Measurements from ENCODE around the gene CD151.

The CD151 gene

DNA sequence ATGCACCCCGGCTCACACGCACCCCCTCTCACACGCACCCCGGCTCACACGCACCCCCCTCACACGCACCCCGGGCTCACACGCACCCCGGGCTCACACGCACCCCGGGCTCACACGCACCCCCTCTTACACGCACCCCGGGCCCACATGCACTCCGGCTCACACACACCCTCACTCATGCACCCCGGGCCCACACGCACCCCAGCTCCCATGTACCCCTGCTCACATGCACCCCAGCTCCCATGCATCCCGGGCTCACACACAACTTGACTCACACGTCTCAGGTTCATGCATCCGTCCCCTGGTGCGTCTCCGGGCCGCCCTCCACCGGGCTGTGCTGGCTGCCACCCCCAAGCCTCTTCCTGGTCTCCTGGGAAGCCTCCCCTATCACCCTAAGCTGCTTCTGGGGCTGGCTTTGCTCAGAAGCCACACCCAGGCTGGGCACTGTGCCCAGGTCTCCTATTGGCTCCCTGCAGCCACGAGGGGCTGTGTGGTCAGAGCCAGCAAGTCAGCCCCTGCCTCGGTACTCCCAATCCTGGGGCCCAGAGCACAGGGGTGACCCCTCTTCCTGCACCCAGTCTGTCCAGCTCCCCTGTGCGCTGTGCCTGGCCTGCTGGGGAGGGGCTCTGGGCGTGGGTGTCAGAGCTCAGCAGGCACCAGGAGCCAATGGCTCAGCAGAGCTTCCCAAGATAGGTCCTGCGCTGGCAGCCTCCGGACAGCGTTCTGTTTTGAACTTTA is 26.8 kb downstream of the CD151 start:
- no peak for DNase-seq

DNA sequence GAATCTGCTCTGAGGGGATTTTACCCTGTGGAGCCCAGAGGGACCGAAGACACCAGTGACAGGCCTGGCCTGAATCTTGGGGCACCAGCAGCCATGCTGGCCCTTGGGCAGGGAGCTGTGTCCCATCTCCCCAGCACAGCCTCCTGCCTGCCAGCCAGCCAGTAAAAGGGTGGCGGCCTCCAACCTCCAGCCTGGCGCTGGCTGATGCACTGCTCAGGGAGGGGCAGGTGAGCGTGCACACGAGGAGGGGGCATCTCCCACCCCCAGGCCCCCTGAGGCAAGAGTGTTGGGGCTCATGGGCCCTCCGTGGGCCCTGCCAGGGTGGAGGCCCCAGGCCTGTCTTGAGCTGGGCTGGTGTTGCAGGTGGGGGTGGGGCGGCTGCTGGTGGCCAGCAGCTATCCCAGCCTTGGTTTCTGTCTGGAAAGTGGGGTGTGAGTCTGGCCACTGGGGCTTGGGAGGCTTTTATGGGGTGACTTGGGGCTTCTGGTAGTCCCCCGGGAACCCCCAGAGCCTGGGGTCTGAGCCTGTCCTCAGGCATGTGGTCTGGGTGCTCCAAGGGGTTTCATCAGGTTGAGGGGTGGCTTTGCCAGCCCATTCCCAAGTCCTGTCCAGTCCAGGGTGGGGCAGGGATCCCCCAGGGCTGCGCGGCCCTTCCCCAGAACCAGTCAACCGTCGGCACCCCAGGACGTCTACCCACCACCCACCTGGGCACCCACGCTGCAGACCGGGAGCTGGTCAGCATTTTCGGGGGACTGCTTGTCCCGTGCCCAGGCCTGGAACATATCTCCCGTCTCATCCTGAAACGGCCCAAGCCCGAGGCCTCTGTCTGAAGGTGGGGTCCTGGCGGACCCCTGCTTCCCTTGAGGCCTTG is 27.7 kb downstream of the CD151 start:
- DNase-seq = no peak

DNA sequence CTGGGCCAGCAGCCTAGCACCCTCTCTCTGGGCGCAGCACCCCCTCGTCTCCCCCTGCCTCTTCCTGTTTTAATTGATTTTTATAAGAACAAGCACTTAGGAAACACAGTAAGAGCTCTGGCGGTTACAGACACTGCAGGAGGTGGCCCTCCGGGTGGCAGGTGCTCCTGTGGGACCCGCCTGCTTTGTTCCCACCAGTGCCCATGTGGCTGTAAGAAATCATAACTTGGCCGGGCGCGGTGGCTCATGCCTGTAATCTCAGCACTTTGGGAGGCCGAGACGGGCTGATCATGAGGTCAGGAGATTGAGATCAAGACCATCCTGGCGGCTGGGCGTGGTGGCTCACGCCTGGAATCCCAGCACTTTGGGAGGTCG is 28.3 kb downstream of the CD151 start:
- no peak for DNase-seq

DNA sequence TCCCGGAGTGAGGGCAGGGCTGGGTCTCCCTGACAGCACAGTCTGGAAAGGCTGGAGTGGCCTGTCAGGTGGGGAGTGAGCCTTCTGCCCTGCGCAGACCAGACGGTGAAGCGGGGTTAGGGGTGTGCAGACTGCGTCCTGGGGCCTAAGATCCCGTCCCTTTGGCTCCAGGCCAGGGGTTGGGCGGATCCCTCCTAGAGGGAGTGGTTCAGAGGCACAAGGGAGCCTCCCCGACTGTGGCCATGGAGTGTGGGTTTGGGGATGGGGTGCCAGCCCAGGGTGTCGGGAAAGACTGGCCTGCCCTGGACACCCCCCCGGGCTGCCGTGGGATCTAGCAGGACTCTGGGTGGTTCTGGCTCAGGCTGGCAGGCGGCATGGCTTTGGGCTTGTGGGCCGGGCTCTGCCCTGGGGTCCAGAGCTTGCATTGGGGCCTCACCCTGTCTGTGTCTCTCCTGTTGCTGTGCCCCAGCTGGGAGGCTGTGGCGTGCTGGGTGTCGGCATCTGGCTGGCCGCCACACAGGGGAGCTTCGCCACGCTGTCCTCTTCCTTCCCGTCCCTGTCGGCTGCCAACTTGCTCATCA is 29.4 kb downstream of the CD151 start:
- DNase-seq = no peak

GRCh38 chr11:862696-863022 is 29.9 kb downstream of the CD151 start:
- no peak for DNase-seq

DNA sequence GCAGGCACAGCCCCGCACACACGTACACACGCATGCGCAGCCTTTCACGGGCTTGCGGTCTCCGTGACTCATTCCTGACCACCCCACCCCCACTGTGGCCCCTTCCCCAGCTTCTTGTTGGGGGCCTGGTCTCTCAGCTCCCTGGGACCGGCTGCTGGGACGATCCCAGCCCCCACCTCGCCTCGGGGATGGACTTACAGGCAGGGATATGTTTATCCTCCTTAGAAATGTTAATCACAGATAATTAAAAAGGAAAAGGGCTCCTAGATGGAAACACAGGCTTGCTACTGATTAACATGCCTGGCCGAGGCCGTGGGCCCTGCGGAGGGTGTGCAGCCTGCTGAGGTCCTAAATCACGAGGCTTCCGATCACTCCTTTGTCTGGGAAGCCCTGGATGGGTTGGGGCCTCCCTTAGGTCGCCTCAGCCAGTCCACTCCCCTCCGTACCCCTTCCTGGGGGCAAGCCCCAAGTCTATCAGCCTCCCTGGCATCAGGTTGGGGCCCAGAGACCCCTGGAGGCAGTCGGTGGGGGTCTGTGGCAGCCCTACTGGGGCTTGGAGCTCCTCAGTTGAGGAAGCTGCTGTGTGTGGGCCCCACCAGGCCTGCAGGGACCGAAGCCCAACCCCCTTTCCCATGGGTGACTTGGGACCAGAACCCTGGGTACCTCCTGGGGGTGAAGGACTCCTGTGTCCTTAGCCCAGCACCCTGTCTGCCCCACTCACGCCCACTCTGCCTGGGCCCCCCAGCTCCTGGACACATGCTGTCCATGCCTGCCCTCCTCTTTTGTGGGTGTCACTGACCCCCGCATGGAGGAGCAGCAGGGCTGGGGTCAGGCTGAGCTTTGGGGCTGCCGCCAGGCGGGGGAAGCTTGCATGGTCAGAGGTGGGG is 30.5 kb downstream of the CD151 start:
- no peak for DNase-seq

DNA sequence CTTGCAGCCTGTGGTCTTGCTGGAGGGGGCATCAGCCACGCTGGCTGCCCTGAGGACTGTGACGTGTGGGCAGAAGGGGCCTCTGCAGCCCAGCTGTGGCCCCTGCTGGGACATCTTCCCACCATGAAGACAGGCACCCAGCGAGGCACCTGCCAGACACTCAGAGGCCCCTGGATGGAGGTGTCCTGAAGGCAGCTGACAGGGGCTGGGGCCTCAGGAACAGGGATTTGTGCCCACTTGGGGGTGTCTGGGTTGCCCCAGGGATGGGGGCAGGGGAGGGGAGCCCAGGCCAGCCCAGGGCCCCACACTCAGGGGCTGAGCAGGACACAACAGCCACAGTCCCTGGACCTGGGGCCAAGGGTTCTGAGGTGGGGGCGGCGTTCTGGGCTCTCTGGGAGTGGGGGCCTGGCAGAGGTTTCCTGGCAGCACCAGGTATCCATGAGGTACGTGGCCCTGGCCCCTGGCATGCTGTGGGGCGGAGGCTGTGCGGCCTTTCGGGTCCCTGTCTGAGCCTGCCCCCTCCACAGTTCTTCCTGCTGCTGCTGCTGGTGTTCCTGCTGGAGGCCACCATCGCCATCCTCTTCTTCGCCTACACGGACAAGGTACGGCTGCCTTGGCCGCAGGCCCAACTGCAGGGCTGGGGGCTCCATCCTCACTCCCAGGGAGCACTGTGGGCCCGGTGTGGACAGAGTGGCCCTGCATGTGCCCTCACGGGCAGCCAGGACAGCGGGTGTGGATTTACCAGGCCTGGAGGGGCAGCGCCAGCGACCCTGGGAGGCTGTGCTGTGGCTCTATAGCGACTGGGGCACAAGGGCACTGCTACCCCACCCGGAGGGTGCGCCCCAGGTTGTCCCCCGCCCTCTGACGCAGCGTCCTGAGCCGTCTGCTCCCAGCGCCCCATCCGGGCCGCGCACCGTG is 31.4 kb downstream of the CD151 start:
- DNase-seq = no peak

GRCh38 chr11:864898-865297 is 32.1 kb downstream of the CD151 start:
- DNase-seq = no peak

- DNase-seq = no peak
Measured at GRCh38 chr11:865462-866430, 33.0 kb downstream of the CD151 start.

DNA sequence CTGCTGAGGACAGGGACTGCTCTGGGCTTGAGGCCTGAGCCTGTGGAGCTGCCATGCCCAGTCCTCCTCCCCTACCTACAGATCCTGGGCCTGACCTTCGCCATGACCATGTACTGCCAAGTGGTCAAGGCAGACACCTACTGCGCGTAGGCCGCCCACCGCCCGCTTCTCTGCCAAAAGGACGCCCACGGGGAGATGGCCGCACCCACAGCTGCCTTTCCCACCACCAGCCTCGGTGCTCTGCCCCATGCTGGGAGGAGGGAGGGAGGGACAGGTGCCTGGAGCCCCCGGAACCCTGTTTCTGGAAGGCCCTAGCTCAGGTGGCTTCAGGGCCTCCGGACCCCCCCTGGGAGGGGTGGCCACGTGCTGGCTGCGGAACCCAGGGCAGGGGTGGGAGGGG is 33.7 kb downstream of the CD151 start:
- DNase-seq = no peak

DNA sequence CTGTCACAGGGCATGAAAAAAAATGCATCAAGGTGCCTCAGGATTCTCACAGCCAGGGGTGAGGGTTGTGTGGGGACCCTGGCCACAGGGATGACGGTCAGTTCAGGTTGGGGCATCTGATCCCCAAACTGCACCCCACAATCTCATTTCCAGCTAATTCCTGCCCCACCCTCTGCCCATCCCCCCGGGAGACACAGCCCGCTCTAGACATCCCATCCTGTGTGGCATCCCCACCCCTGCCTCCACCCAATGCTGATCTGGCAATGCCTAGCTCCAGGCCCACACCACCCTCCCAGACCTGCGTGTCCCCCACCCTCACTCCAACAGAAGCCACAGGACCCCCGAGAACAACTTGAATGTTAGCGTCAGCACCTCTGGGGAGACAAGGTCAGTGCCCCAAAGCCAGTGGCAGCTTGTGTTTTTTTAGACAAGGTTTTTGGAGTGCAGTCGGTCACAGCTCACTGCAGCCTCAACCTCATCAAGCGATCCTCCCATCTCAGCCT is 35.2 kb downstream of the CD151 start:
- DNase-seq = no peak

DNA sequence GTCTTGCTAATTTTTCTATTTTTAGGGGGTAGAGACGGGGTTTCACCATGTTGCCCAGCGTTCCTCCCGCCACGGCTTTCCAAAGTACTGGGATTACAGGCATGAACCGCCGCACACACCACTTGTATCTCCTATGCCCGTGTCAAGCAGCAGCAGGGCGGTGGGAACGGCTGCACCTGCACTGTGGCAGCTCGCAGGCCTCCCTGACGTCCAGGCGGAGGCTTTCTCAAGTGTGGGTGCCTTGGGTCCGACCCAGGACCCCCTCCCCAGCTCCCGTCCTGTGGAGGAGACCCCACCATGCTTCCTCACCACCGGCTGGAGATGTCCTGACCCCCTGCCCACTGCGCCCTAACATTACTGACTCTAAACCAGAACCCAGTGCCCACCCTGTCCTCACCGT is 35.6 kb downstream of the CD151 start:
- DNase-seq = no peak

- no peak for DNase-seq
Measured at GRCh38 chr11:868802-869201, 36.0 kb downstream of the CD151 start.

DNA sequence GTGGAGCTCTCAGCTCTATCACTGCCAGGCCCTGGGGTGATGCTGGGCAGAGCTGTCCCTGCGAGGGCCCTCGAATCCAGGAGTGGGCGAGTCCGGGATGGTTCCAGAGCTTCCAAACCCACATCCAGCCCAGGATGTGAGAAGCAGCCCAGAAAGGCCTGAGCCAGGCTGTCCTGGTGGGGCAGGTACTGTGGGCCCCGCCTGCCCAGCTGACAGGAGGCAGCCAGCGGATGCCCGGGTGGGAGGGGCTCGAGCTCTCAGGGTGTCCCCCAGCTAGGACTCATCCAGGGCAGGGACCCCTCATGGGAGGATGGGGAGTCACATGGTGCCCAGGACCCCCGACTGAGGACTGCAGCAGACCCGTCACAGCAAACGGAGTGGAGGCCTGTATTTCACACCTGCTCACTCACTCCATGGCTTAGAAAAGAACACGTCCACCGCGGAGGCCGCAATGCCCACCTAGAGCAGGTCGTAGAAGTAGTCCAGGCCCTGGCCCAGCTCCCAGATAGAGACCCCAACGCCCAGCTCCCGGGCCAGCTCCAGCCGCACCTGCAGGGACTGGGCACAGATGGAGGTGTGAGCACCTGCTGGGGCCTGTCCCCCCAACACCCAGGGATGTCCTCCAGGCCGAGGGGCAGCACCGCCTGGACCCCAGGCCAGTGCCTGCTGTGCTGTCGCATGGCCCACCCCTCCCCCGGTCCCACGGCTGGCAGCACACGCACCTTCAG is 36.8 kb downstream of the CD151 start:
- DNase-seq = no peak

- no peak for DNase-seq
Measured at GRCh38 chr11:870127-870413, 37.3 kb downstream of the CD151 start.

- no peak for DNase-seq
Measured at GRCh38 chr11:870418-870817, 37.7 kb downstream of the CD151 start.

DNA sequence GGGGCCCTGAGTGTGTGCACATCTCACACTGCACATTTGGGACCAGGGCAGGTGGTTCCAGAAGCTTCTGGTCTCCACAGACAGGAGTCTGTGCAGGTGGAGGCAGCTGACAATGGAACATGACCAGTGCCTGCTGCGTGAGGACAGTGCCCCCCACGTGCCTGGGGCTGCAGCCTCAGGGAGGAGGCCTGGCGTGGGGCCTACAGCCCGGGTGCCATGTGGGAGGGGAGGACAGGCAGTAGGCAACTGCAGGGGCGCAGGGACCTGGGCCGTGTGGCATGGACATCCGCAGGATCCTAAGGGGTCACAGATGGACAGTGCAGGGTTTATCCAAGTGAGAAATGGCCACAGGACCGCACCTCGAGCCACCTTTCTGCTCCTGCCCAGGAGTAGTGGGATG is 38.7 kb downstream of the CD151 start:
- DNase-seq = no peak

DNA sequence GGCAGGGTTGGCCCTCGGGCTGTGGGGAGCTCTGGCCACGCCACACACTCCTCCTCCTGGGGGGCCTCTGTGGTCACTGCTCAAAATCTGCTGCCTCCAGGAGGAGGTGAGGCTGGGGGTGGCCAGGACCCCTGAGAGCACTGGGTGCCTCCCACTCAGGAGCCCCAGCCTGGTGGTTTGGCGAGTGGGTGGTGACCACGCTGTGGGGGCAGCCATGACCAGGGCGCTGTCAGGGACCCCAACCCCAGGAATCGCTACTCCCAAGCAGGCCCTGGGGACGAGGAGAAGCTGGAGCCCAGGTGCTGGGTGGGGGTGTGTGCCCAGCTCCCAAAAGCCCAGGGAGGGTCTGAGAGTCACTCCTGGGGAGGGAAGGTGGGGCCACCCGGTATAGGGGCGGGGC is 40.0 kb downstream of the CD151 start:
- DNase-seq = no peak

- DNase-seq = no peak
Measured at GRCh38 chr11:873706-874105, 41.0 kb downstream of the CD151 start.

DNA sequence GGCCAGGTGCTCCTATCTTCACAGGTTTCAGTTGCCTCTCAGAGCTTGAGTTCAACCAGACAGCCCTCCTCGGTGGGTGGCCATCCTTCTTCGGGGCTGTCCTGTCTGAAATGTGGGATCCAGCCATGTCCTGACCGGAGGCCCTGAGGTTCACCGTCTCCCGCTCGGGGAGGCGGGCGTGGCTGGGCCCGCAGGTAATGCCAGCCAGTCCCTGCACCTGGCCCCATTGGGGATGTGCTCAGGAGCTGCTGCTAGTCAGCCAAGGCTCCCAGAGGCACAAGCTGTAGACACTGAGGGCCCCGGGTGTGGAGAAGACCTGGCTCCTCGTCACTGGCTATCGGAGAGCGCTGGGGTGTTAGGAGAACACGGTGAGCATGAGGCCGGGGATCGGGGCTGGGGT is 42.5 kb downstream of the CD151 start:
- DNase-seq = no peak

All from activated naive CD4-positive, alpha-beta T cell treated with Interleukin-2 at 50 U/mL for 16 hours (primary cell).